ENCODE measurements around the gene DGKG.

DGKG gene

GRCh38 chr3:186400662-186401061, 38.6 kb upstream of the DGKG start:
- Histone ChIP-seq H3K4me3 (ENCODE audit: severe bottlenecking) (no peak overlapping the region), H3K36me3 (ENCODE audit: low read depth) (no peaks in the 10 kb centered on the region), H3K27me3 (ENCODE audit: insufficient read depth, poor library complexity, severe bottlenecking) (no peaks in the 10 kb centered on the region), H3K27ac (ENCODE audit: poor library complexity, severe bottlenecking) (no peak overlapping the region), H3K4me1 (ENCODE audit: insufficient read depth, poor library complexity, severe bottlenecking) (no peaks in the 10 kb centered on the region), H3K9me3 (ENCODE audit: severe bottlenecking) (no peaks in the 10 kb centered on the region)
- DNase-seq (ENCODE audit: low spot score) (no peak), ATAC-seq (ENCODE audit: low read depth) (no peak)
- TF ChIP-seq CTCF (IDR thresholded peaks at IDR 0.05; ENCODE audit: poor library complexity, severe bottlenecking) = no peak

DNA sequence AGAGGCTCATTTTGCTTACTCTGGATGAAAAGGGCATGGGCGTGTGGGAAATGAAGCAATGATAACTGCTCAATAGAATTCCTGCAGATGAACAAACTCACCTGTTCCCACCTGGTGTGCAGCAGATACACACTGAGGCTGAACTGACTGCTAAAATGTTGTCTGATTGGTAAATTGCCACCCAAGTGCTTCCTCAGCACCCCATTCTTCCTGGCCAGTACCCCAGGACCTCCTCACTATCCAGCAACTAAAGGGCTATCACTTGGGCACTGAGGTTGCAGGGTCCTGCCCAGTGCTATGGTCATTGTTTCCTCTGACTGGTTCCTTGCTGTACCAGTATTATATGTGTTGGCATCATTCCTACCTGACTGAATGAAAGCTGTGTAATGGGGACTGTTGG, 38.0 kb upstream of the DGKG start:
- ATAC-seq (ENCODE audit: low read depth) = no peak
- H3K4me1 ChIP-seq (ENCODE audit: insufficient read depth, poor library complexity, severe bottlenecking) = no peaks in the 10 kb centered on the region
- no peaks in the 10 kb centered on the region for H3K9me3 ChIP-seq (ENCODE audit: severe bottlenecking)
- no peak for DNase-seq (ENCODE audit: low spot score)
- no peaks in the 10 kb centered on the region for H3K36me3 ChIP-seq (ENCODE audit: low read depth)
- H3K27me3 ChIP-seq (ENCODE audit: insufficient read depth, poor library complexity, severe bottlenecking) = no peaks in the 10 kb centered on the region
- H3K4me3 ChIP-seq (ENCODE audit: severe bottlenecking) = no peak overlapping the region
- TF ChIP-seq CTCF (IDR thresholded peaks at IDR 0.05; ENCODE audit: poor library complexity, severe bottlenecking) = no peak
- no peak overlapping the region for H3K27ac ChIP-seq (ENCODE audit: poor library complexity, severe bottlenecking)

- Histone ChIP-seq H3K27me3 (ENCODE audit: insufficient read depth, poor library complexity, severe bottlenecking) (no peaks in the 10 kb centered on the region), H3K36me3 (ENCODE audit: low read depth) (no peaks in the 10 kb centered on the region), H3K4me3 (ENCODE audit: severe bottlenecking) (no peak overlapping the region), H3K27ac (ENCODE audit: poor library complexity, severe bottlenecking) (no peak overlapping the region), H3K4me1 (ENCODE audit: insufficient read depth, poor library complexity, severe bottlenecking) (no peaks in the 10 kb centered on the region), H3K9me3 (ENCODE audit: severe bottlenecking) (no peaks in the 10 kb centered on the region)
- ATAC-seq (ENCODE audit: low read depth) = no peak
- TF ChIP-seq CTCF (IDR thresholded peaks at IDR 0.05; ENCODE audit: poor library complexity, severe bottlenecking) = no peak
- no peak for DNase-seq (ENCODE audit: low spot score)
Observed at GRCh38 chr3:186394566-186395217, 32.7 kb upstream of the DGKG start.

DNA sequence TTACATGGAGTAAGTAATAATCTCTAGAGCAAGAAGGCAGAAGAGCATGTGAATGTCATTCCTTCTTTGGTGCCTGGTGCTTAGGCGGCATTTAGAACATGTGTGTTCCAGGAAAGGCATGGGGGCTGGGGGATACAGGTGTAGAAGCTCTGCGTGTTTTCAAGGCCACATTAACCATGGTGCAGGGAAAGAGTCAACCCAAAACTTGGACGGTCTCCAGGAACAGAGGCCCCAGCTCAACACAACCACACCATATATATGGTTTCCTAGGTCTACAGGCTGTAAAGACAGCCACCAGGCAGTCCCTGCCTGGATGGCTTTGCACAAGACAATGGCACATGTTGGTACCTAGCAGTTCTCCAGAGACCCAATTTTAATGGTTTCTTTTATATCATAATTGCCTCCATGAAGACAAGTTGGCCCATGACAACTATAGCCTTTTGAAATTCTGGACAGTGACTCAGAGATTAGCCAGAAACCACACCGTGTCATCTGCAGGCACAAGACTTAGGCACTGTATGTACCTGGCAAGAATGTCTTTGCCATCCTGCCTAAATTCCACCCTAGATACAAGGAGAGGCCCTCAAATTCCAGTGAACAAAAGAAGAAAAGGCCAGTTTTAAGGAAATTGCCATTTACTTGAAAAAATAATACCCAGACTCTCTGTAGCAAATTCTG, 25.0 kb upstream of the DGKG start:
- no peak overlapping the region for H3K27ac ChIP-seq (ENCODE audit: poor library complexity, severe bottlenecking)
- ATAC-seq (ENCODE audit: low read depth) = no peak

More for the DNA sequence above, 25.0 kb upstream of the DGKG start:
- H3K9me3 ChIP-seq (ENCODE audit: severe bottlenecking) = no peaks in the 10 kb centered on the region
- no peaks in the 10 kb centered on the region for H3K36me3 ChIP-seq (ENCODE audit: low read depth)
- DNase-seq (ENCODE audit: low spot score) = no peak
- H3K4me3 ChIP-seq (ENCODE audit: severe bottlenecking) = no peak overlapping the region
- H3K27me3 ChIP-seq (ENCODE audit: insufficient read depth, poor library complexity, severe bottlenecking) = no peaks in the 10 kb centered on the region
- no peak for TF ChIP-seq CTCF (IDR thresholded peaks at IDR 0.05; ENCODE audit: poor library complexity, severe bottlenecking)
- no peaks in the 10 kb centered on the region for H3K4me1 ChIP-seq (ENCODE audit: insufficient read depth, poor library complexity, severe bottlenecking)

Data from RWPE2 (cell line).